IPS DF 6.9 (cell line): ENCODE results near the gene ATP4B.

Source experiments
- DNase-seq: peaks from one replicate; pipeline ENCODE4 v3.0.0-alpha.2; 2013; ENCODE audit warnings: low read depth, low spot score
- H3K27ac ChIP-seq: one replicate; pipeline ENCODE4 v1.5.1; 2013; ENCODE audit warnings: low read length, control low read depth
- H3K27me3 ChIP-seq: 2 replicates; pipeline ENCODE4 v1.6.1; 2013; ENCODE audit warnings: mild to moderate bottlenecking, low read length; ENCODE audit not compliant: control insufficient read depth, insufficient read depth
- H3K36me3 ChIP-seq: 2 replicates; pipeline ENCODE4 v1.6.1; 2013; ENCODE audit warnings: low read length; ENCODE audit not compliant: control insufficient read depth, insufficient read depth
- H3K4me1 ChIP-seq: 2 replicates; pipeline ENCODE4 v1.6.1; 2013; ENCODE audit warnings: low read length; ENCODE audit not compliant: control insufficient read depth, insufficient read depth
- H3K4me3 ChIP-seq: 2 replicates; pipeline ENCODE4 v1.5.1; 2013; ENCODE audit warnings: mild to moderate bottlenecking, low read length
- H3K9me3 ChIP-seq: 2 replicates; pipeline ENCODE4 v1.6.1; 2013; ENCODE audit warnings: low read length, inconsistent platforms; ENCODE audit not compliant: control insufficient read depth, insufficient read depth
- WGBS: extraction: QIAGEN DNeasy Blood & Tissue Kit; methylation state at CpG from one replicate; pipeline ENCODE4 v1.1.7; 2013; ENCODE audit warnings: mixed read lengths, missing lambda C conversion rate; ENCODE audit not compliant: insufficient read length, insufficient coverage; 5-methylcytosine and 5-hydroxymethylcytosine counted together

Gene ATP4B

DNA sequence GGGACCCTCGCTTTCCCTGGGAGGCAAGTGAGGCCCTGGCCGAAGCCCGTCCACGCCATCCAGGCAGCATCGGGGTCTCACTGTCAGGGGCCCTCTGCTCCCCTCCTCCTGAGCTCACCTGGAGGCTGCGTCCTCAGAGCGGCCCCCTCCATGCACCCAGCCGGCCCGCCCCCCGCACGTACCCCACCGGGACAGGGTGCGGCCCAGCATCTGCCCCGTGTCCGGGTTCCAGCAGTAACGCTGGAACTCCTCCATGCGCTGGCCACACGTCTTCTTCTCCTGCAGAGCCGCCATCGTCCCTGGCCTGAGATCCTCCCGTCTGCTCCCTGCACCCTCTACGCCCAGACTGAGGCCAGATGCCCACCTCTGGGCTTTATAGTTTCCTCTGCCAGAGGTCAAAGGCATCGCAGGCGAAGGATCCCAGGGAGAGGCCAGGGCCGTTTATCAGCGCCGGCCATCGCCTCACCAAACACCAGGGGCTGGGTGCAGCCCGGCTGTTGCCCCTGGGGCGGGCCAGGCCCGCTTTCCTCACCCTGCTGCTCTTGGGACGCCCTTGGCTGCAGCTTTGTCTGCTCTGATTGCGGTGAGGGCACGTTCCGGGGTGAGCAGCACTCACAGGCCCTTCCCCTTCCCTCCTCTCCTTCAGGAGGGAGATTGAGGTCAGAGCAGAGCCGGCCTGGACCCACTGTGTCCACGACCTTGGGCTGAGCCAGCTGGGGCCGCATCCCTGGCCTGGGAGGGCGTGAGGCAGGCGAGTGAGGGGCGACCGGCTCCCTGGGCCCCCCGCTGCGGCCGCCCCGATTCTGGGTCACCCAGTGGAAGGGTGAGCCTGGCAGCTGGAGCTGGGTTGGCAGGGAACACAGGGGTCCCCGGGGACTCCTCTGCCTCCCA lies at the start of gene ATP4B:
Gene ATP4B (minus strand): TSS at position 348 of the 891 bp plus-strand sequence. CDS start 54 bp downstream, at position 294.
- no peak for DNase-seq
- H3K9me3 ChIP-seq: no peaks in the 10 kb centered on the region
- H3K36me3 ChIP-seq: no peaks in the 10 kb centered on the region
- no peak within 1 kb of the TSS for H3K4me3 ChIP-seq
- H3K27ac ChIP-seq: no peak within 1 kb of the TSS
- no CpG with 5 or more reads among the region's 47 CpGs for WGBS
- H3K27me3 ChIP-seq: no peaks in the 10 kb centered on the region
- H3K4me1 ChIP-seq: no peaks in the 10 kb centered on the region; the same call in 1 of the 2 replicates

DNA sequence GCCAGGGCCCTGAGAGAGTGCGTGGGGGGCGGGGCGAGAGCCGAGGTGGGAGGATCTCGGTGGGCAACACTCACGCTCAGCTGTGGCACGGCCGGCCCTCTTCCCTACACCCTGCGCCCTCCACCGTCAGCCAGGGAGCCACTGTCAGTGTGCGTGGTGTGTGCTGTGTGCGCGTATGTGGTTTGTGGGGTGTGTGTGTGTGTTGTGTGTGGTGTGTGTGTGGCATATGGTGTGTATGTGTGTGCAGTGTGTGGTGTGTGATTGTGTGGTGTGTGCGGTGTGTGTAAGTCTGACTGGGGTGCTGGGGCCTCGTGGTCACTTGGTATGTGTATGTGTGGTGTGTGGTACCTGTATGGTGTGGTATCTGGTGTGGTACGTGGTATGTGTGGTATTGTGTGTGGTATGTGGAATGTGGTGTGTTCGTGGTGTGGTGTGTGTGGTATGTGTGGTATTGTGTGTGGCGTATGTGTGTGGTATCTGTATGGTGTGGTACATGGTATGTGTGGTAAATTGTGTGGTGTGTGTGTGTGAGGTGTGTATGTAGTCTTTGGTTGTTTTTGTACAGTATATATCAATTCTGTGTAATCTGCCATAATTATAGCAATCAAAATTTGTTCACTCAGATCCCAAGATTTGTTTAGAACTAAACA lies 14.1 kb upstream of the ATP4B start:
- Histone ChIP-seq H3K9me3 (no peaks in the 10 kb centered on the region), H3K4me1 (no peaks in the 10 kb centered on the region), H3K4me3 (no peak overlapping the region), H3K27ac (no peak overlapping the region), H3K36me3 (no peaks in the 10 kb centered on the region), H3K27me3 (no peaks in the 10 kb centered on the region)
- no peak for DNase-seq
- WGBS: 96% methylated on average over 6 of the region's 18 CpGs

DNA sequence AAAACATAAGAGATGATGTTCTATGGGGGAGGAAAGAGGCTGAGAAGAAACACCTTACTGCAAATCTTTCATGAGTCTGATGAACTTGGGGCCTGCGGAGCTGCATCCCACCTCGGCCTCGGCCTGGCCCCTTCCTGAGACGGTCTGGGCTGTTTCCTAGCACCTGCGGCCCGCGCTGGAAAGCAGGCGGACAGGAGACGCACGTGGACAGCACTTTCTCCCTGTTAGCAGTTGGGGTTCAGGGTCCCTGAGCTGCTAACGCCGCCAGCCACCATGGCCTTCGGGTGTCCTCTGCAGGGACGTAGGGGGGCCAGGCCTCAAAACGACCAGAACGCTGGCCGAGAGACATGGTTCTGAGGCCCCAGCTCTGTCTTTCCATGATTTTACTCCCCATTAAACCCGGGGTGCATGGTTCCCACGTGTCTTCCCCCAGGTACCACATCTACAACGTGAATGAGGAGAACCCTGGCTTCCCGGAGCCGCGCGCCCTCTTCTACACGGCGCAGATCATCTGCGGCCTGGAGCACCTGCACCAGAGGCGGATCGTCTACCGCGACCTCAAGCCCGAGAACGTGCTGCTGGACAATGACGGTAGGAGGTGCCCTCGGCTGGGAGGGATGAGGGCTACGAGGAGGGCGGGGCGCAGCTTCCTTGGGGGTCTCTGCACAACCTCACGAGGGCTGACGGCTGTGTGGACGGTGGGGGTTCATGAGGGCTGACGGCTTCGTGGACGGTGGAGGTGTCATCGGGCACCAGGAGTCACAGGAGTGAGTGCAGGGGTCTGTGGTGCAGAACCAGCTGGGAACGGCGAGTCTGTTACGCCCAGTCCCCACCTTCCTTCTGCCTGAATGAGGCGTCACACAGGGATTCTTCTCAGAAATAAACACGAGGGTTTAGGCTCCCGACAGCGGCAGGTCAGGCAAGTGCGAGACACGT lies 13.3 kb upstream of the ATP4B start:
- Histone ChIP-seq H3K27ac (no peak overlapping the region), H3K4me1 (no peaks in the 10 kb centered on the region), H3K36me3 (no peaks in the 10 kb centered on the region), H3K9me3 (no peaks in the 10 kb centered on the region), H3K4me3 (no peak overlapping the region), H3K27me3 (no peaks in the 10 kb centered on the region)
- no CpG with 5 or more reads among the region's 54 CpGs for WGBS
- DNase-seq: no peak

DNA sequence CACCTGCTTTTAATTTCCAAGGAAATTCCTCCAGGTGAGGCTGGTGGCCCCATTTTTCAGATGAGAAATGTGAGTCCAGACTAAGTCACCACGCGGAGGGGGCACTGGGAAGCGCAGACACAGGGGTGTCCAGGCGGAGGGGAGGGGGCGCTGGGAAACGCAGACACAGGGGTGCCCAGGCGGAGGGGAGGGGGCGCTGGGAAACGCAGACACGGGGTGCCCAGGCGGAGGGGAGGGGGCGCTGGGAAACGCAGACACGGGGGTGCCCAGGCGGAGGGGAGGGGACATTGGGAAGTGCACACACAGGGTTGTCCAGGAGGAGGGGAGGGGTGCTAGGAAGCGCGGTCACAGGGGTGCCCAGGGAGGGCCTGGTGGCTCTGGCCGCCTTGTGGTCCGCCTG lies 12.5 kb upstream of the ATP4B start:
- no peak overlapping the region for H3K27ac ChIP-seq
- no peak for DNase-seq
- H3K4me1 ChIP-seq: no peaks in the 10 kb centered on the region
- H3K4me3 ChIP-seq: no peak overlapping the region
- WGBS: no CpG with 5 or more reads among the region's 19 CpGs
- no peaks in the 10 kb centered on the region for H3K36me3 ChIP-seq
- H3K27me3 ChIP-seq: no peaks in the 10 kb centered on the region
- no peaks in the 10 kb centered on the region for H3K9me3 ChIP-seq

DNA sequence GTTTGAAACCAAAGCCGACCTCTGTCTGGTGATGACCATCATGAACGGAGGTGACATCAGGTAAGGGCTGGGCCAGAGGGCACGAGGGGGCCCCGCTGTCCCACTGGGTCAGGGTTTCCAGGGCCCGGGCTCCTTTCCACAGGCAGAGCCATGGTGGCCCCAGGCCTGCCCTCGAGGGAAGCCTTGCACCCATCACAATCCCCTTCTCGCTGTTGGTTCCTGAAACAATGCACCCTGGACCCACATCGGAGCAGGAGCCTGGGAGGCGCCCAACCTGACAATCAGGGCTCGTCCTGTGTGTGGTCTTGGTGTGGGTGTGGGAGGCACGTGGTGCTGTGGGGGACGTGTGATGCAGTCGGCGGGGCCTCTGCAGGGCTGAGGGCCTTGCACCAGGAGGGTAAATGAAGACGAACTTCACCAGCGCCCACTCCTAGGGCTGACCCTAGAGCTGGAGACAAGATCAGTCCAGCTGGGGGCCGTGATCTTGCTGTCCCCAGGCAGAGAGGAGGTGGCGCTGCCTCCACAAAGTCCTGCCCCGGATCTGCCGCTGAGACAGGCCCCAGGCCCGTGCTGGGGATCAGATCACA lies 11.8 kb upstream of the ATP4B start:
- Histone ChIP-seq H3K27ac (no peak overlapping the region), H3K27me3 (no peaks in the 10 kb centered on the region), H3K9me3 (no peaks in the 10 kb centered on the region), H3K4me3 (no peak overlapping the region), H3K36me3 (no peaks in the 10 kb centered on the region), H3K4me1 (no peaks in the 10 kb centered on the region)
- DNase-seq: no peak
- WGBS: no CpG with 5 or more reads among the region's 21 CpGs

DNA sequence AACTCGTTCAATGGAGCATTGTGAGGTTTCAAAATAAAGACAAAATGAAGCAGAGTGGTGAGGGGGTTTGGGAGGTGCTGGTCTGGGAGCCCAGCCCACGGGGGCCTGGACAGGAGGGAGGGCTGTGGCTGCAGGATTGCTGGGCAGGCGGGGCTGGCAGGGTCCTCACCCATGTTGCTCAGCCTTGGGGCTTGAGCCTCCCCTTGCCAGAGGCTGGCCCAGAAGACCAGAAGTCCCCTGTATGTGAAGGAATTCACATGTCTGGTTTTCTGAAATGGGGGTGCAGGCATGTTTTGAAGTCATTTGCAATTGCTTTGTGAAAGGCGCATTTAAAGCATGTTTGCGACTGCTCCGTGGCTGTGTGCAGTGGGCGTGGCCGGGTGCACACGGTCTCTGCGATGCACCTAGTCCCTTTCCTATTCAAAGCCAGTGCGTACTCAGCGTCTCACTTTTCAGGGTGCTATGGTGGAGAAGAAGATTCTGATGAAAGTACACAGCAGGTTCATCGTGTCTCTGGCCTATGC lies 11.3 kb upstream of the ATP4B start:
- no peak overlapping the region for H3K27ac ChIP-seq
- no peak for DNase-seq
- H3K9me3 ChIP-seq: no peaks in the 10 kb centered on the region
- H3K36me3 ChIP-seq: no peaks in the 10 kb centered on the region
- no CpG with 5 or more reads among the region's 13 CpGs for WGBS
- H3K27me3 ChIP-seq: no peaks in the 10 kb centered on the region
- H3K4me1 ChIP-seq: no peaks in the 10 kb centered on the region
- no peak overlapping the region for H3K4me3 ChIP-seq

DNA sequence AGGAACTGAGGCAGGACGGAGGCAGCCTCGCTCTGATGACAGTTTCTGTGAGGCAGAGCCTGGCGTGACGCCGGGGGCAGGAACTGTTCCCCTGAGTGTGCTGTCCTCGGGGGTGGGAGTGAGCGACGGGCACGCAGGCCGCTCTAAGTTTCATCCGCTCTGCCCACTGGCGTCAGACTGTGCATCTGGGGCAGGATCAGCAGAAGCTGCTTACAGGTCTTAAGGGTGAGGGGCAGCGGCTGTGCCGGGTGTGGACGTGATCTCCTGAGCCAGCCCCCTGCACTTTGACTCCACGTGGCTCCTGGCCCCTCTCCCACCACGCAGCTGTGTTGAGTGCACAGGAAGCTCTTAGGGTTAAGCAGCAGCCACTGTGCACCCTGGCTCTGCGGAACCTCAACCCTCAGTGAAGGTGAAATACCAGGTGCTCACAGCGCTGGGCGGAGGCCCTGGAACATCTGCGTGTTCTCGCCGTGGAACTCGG lies 10.5 kb upstream of the ATP4B start:
- Histone ChIP-seq H3K4me1 (no peaks in the 10 kb centered on the region), H3K27ac (no peak overlapping the region), H3K4me3 (no peak overlapping the region), H3K36me3 (no peaks in the 10 kb centered on the region), H3K27me3 (no peaks in the 10 kb centered on the region), H3K9me3 (no peaks in the 10 kb centered on the region)
- WGBS: no CpG with 5 or more reads among the region's 24 CpGs
- no peak for DNase-seq

DNA sequence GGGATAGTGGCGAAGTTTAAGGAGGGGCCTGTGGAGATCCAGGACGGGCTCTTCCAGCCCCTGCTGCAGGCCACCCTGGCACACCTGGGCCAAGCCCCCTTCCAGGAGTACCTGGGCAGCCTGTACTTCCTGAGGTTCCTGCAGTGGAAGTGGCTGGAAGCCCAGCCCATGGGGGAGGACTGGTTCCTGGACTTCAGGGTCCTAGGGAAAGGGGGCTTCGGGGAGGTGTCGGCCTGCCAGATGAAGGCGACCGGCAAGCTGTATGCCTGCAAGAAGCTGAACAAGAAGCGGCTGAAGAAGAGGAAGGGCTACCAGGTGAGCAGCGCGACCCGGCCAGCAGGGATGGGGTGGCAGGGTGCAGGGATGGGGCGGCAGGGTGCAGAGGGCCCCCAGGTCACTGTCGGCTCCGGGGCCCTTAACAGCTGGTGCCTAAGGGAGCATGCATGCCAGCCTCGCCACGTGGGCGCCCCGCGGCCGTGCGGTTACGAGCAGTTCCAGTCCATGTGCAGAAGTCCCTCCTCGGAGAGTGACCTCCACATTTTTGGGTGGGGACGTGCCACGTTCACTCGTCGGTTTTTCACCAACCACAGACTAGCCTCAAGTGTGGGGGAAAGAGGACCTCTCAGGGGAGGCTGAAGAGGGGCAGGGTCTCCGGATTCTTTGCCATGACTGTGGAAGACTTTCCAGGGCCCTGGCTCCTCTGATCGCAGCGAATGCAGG lies 9.9 kb upstream of the ATP4B start:
- WGBS: no CpG with 5 or more reads among the region's 29 CpGs
- no peak for DNase-seq
- Histone ChIP-seq H3K36me3 (no peaks in the 10 kb centered on the region), H3K27ac (no peak overlapping the region), H3K4me1 (no peaks in the 10 kb centered on the region), H3K4me3 (no peak overlapping the region), H3K27me3 (no peaks in the 10 kb centered on the region), H3K9me3 (no peaks in the 10 kb centered on the region)

DNA sequence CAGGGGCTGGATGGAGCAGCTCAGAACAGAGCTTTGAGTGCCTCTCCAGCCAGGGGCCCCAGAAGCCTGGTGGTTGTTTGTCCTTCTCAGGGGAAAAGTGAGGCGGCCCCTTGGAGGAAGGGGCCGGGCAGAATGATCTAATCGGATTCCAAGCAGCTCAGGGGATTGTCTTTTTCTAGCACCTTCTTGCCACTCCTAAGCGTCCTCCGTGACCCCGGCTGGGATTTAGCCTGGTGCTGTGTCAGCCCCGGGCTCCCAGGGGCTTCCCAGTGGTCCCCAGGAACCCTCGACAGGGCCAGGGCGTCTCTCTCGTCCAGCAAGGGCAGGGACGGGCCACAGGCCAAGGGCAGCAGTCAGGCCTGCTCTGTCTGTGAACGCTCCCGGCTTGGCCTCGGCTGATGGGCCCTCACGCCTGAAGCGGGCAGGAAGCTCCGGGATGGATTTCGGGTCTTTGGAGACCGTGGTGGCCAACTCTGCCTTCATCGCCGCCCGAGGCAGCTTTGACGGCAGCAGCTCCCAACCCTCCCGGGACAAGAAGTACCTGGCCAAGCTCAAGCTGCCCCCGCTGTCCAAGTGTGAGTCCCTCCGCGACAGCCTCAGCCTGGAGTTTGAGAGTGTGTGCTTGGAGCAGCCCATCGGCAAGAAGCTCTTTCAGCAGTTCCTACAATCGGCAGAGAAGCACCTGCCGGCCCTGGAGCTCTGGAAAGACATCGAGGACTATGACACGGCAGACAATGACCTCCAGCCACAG lies 9.1 kb upstream of the ATP4B start, which contains the start of gene GRK1:
Gene GRK1 (plus strand): TSS at position 269 of the 751 bp plus-strand sequence. CDS start 168 bp downstream, at position 437.
- H3K4me1 ChIP-seq: no peaks in the 10 kb centered on the region
- no peak within 1 kb of the TSS for H3K4me3 ChIP-seq
- WGBS: no CpG with 5 or more reads among the region's 32 CpGs
- no peaks in the 10 kb centered on the region for H3K9me3 ChIP-seq
- no peak within 1 kb of the TSS for H3K27ac ChIP-seq
- no peaks in the 10 kb centered on the region for H3K27me3 ChIP-seq
- no peak for DNase-seq
- H3K36me3 ChIP-seq: no peaks in the 10 kb centered on the region
